DOHH2 (cell line): Measurements from ENCODE around the gene SARNP.

Experiments
- H3F3A ChIP-seq: fragments of 200-600 bp; sonication (generic), shearing (Covaris generic); 2 replicates; pipeline ENCODE4 v1.6.0; 2016; ENCODE audit warnings: antibody characterized with exemption, mild to moderate bottlenecking; ENCODE audit not compliant: control insufficient read depth, insufficient read depth
- H3K27ac ChIP-seq: fragments of 200-600 bp; sonication (generic); 2 replicates; pipeline ENCODE4 v1.5.1; 2014; ENCODE audit warnings: low read depth, mild to moderate bottlenecking, low read length, moderate library complexity
- H3K27me3 ChIP-seq: fragments of 200-600 bp; sonication (generic); 2 replicates; pipeline ENCODE4 v1.6.1; 2014; ENCODE audit warnings: mild to moderate bottlenecking, low read length, mixed read lengths; ENCODE audit not compliant: control insufficient read depth
- H3K36me3 ChIP-seq: fragments of 200-600 bp; sonication (generic); 2 replicates; pipeline ENCODE4 v1.6.1; 2014; ENCODE audit warnings: mild to moderate bottlenecking, low read length, moderate library complexity, mixed read lengths; ENCODE audit not compliant: control insufficient read depth
- H3K4me1 ChIP-seq: fragments of 200-600 bp; sonication (generic); 2 replicates; pipeline ENCODE4 v1.6.1; 2014; ENCODE audit warnings: mild to moderate bottlenecking, low read length, mixed read lengths; ENCODE audit not compliant: control insufficient read depth
- H3K4me2 ChIP-seq: fragments of 200-600 bp; sonication (generic); 2 replicates; pipeline ENCODE4 v1.6.0; 2014; ENCODE audit warnings: mild to moderate bottlenecking, low read length, moderate library complexity
- H3K4me3 ChIP-seq: fragments of 200-600 bp; sonication (generic); 2 replicates; pipeline ENCODE4 v1.5.1; 2014; ENCODE audit warnings: mild to moderate bottlenecking, low read length, mixed read lengths
- H3K79me2 ChIP-seq: fragments of 200-600 bp; sonication (generic); 2 replicates; pipeline ENCODE4 v1.6.1; 2014; ENCODE audit warnings: mild to moderate bottlenecking, low read length, mixed read lengths; ENCODE audit not compliant: control insufficient read depth
- H3K9me2 ChIP-seq: fragments of 200-600 bp; sonication (generic); replicated peaks from 2 replicates; pipeline ENCODE4 v1.6.1; 2014; ENCODE audit warnings: mild to moderate bottlenecking, low read length, mixed read lengths; ENCODE audit not compliant: control insufficient read depth
- H3K9me3 ChIP-seq: fragments of 200-600 bp; sonication (generic); 2 replicates; pipeline ENCODE4 v1.6.1; 2014; ENCODE audit warnings: antibody characterized with exemption, low read length, mixed read lengths; ENCODE audit not compliant: control insufficient read depth, insufficient read depth
- H4K20me1 ChIP-seq: fragments of 200-600 bp; sonication (generic); 2 replicates; pipeline ENCODE4 v1.6.0; 2014; ENCODE audit warnings: low read depth, mild to moderate bottlenecking, antibody characterized with exemption, low read length, moderate library complexity; ENCODE audit not compliant: control insufficient read depth, insufficient read depth
- CTCF ChIP-seq: fragments of 200-600 bp; sonication (generic); IDR thresholded peaks from one replicate; pipeline ENCODE4 v1.5.1; 2014; ENCODE audit warnings: antibody characterized with exemption, mild to moderate bottlenecking, low read depth, low read length; ENCODE audit not compliant: poor library complexity, severe bottlenecking
- EZH2phosphoT487 ChIP-seq: fragments of 200-600 bp; sonication (generic); IDR thresholded peaks from 2 replicates; pipeline ENCODE4 v1.6.1; 2017; ENCODE audit warnings: borderline replicate concordance, mild to moderate bottlenecking, antibody characterized with exemption, low read length, moderate library complexity, mixed read lengths

The SARNP gene

GRCh38 chr12:55789171-55789570, 28.4 kb downstream of the SARNP start:
- H3K27ac ChIP-seq, result no peak overlapping the region
- no peaks in the 10 kb centered on the region for H3K27me3 ChIP-seq
- no peaks in the 10 kb centered on the region for H3K9me2 ChIP-seq
- H3K4me2 ChIP-seq, result no peak overlapping the region
- H4K20me1 ChIP-seq, result no peaks in the 10 kb centered on the region
- H3K9me3 ChIP-seq, result no peaks in the 10 kb centered on the region
- peaks cover 6% of the 10 kb centered on the region for H3F3A ChIP-seq
- H3K4me1 ChIP-seq, result no peaks in the 10 kb centered on the region
- TF ChIP-seq EZH2phosphoT487, result no peak
- no peak for TF ChIP-seq CTCF
- 0 out of 2 replicates have a peak, but pooled peaks cover 2% of the 10 kb centered on the region for H3K79me2 ChIP-seq
- H3K36me3 ChIP-seq, result peaks cover 88% of the 10 kb centered on the region
- no peak overlapping the region for H3K4me3 ChIP-seq

- peaks cover 88% of the 10 kb centered on the region for H3K36me3 ChIP-seq
- no peaks in the 10 kb centered on the region for H3K79me2 ChIP-seq
- no peak overlapping the region for H3K27ac ChIP-seq
- no peaks in the 10 kb centered on the region for H3K27me3 ChIP-seq
- H3K9me2 ChIP-seq, result no peaks in the 10 kb centered on the region
- peaks cover 6% of the 10 kb centered on the region for H3F3A ChIP-seq
- no peak overlapping the region for H3K4me3 ChIP-seq
- no peaks in the 10 kb centered on the region for H3K9me3 ChIP-seq
- TF ChIP-seq CTCF, result no peak
- TF ChIP-seq EZH2phosphoT487, result no peak
- H3K4me2 ChIP-seq, result no peak overlapping the region
- no peaks in the 10 kb centered on the region for H3K4me1 ChIP-seq
- no peaks in the 10 kb centered on the region for H4K20me1 ChIP-seq
These were observed 29.0 kb downstream of the SARNP start for GRCh38 chr12:55788546-55788945.

GRCh38 chr12:55780685-55781084, 36.8 kb downstream of the SARNP start:
- Histone ChIP-seq H3F3A (peaks cover 6% of the 10 kb centered on the region), H3K4me1 (peaks cover 3% of the 10 kb centered on the region; the same call in 1 of the 2 replicates), H4K20me1 (peaks cover 3% of the 10 kb centered on the region; the same call in 1 of the 2 replicates), H3K27me3 (no peaks in the 10 kb centered on the region), H3K9me2 (no peaks in the 10 kb centered on the region), H3K36me3 (peaks cover 92% of the 10 kb centered on the region), H3K4me3 (no peak overlapping the region), H3K79me2 (peaks cover 7% of the 10 kb centered on the region), H3K4me2 (no peak overlapping the region), H3K9me3 (no peaks in the 10 kb centered on the region), H3K27ac (no peak overlapping the region)
- TF ChIP-seq EZH2phosphoT487, result no peak
- no peak for TF ChIP-seq CTCF

- H3K4me1 ChIP-seq, result peaks cover 3% of the 10 kb centered on the region; the same call in 1 of the 2 replicates
- H3K9me2 ChIP-seq, result no peaks in the 10 kb centered on the region
- TF ChIP-seq CTCF (no peak), EZH2phosphoT487 (no peak)
- peaks cover 12% of the 10 kb centered on the region for H3K79me2 ChIP-seq
- no peak overlapping the region for H3K27ac ChIP-seq
- H4K20me1 ChIP-seq, result peaks cover 3% of the 10 kb centered on the region; the same call in 1 of the 2 replicates
- no peaks in the 10 kb centered on the region for H3K27me3 ChIP-seq
- no peak overlapping the region for H3K4me3 ChIP-seq
- H3K36me3 ChIP-seq, result peaks cover 79% of the 10 kb centered on the region
- peaks cover 6% of the 10 kb centered on the region; the same call in 1 of the 2 replicates for H3F3A ChIP-seq
- H3K9me3 ChIP-seq, result no peaks in the 10 kb centered on the region
- H3K4me2 ChIP-seq, result no peak overlapping the region
These were observed 39.7 kb downstream of the SARNP start for GRCh38 chr12:55777856-55778255.
